Type B pancreatic cell (in vitro differentiated cells): ENCODE measurements around the gene KHDC3L. TPM values are rescaled to one million over a fixed set of nuclear protein-coding genes. Genes with fewer than 3 reads are reported as not detected.
"Not testable (repeated sequence)": the region's sequence is repeated elsewhere in the genome, so short reads cannot be mapped to it uniquely, and the experiment has no call there.

ENCODE experiments used
- DNase-seq: peaks from one replicate; pipeline ENCODE4 v3.0.0; 2021; ENCODE audit warnings: mixed read lengths; ENCODE audit not compliant: unreplicated experiment; ENCODE audit errors: extremely low spot score
- H3K27ac Mint-ChIP-seq: 2 replicates; pipeline ENCODE4 v1.8.0; 2021; ENCODE audit warnings: mild to moderate bottlenecking, mixed read lengths
- H3K27me3 Mint-ChIP-seq: 2 replicates; pipeline ENCODE4 v1.8.0; 2021; ENCODE audit warnings: mixed read lengths
- H3K36me3 Mint-ChIP-seq: 2 replicates; pipeline ENCODE4 v1.8.0; 2021; ENCODE audit warnings: mixed read lengths
- H3K4me1 Mint-ChIP-seq: one replicate; pipeline ENCODE4 v1.8.0; 2021; ENCODE audit warnings: mixed read lengths; ENCODE audit not compliant: unreplicated experiment
- H3K4me3 Mint-ChIP-seq: 2 replicates; pipeline ENCODE4 v1.8.0; 2021; ENCODE audit warnings: mild to moderate bottlenecking, mixed read lengths
- H3K9me3 Mint-ChIP-seq: 2 replicates; pipeline ENCODE4 v1.8.0; 2021; ENCODE audit warnings: mixed read lengths
- total RNA-seq: library from RNA; stranded (reverse); gene quantifications from 2 replicates; pipeline ENCODE4 v1.2.1, GENCODE V29; 2021; ENCODE audit warnings: low replicate concordance
- TF ChIP-seq, protein P1 (sequence below): fragments of 200-600 bp; sonication (generic); conservative IDR thresholded peaks from 2 replicates; pipeline ENCODE4 v1.5.0; 2021; ENCODE audit warnings: antibody characterized with exemption, mild to moderate bottlenecking

KHDC3L gene
- total RNA-seq, 1 donor from 2014 or later: not detected

- Mint-ChIP-seq H3K9me3 (no peaks in the 10 kb centered on the region), H3K27me3 (peaks cover 13% of the 10 kb centered on the region), H3K27ac (no peak overlapping the region), H3K4me1 (no peaks in the 10 kb centered on the region), H3K4me3 (peak overlapping the region; percentile 82), H3K36me3 (no peaks in the 10 kb centered on the region)
- TF ChIP-seq, protein P1, sequence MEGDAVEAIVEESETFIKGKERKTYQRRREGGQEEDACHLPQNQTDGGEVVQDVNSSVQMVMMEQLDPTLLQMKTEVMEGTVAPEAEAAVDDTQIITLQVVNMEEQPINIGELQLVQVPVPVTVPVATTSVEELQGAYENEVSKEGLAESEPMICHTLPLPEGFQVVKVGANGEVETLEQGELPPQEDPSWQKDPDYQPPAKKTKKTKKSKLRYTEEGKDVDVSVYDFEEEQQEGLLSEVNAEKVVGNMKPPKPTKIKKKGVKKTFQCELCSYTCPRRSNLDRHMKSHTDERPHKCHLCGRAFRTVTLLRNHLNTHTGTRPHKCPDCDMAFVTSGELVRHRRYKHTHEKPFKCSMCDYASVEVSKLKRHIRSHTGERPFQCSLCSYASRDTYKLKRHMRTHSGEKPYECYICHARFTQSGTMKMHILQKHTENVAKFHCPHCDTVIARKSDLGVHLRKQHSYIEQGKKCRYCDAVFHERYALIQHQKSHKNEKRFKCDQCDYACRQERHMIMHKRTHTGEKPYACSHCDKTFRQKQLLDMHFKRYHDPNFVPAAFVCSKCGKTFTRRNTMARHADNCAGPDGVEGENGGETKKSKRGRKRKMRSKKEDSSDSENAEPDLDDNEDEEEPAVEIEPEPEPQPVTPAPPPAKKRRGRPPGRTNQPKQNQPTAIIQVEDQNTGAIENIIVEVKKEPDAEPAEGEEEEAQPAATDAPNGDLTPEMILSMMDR: no peak
- no peak for DNase-seq
These were observed 26.0 kb downstream of the KHDC3L start for GRCh38 chr6:73388433-73388799.

GRCh38 chr6:73388800-73389512 lies 26.5 kb downstream of the KHDC3L start:
- Mint-ChIP-seq H3K27ac (peak overlapping the region; percentile 34), H3K27me3 (peaks cover 13% of the 10 kb centered on the region), H3K9me3 (no peaks in the 10 kb centered on the region)

DNA sequence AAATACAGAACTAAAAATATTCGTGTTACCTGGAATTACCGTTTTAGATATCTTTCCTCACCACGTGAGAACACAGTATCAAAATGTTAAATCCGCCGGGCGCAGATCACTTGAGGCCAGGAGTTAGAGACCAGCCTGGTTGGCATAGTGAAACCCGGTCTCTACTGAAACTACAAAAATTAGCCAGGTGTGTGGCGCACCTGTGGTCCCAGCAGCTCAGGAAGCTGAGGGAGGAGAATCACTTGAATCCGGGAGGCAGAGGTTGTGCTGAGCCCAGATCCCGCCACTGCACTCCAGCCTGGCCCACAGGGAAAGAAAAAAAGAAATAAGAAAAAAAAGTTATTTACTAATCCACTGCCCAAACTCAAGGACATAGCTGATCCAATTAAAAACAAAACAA lies 27.4 kb downstream of the KHDC3L start:
- H3K4me3 Mint-ChIP-seq: no peak overlapping the region
- no peaks in the 10 kb centered on the region for H3K9me3 Mint-ChIP-seq
- H3K27ac Mint-ChIP-seq: no peak overlapping the region

More at GRCh38 chr6:73388800-73389512, 26.5 kb downstream of the KHDC3L start:
- DNase-seq: no peak
- no peaks in the 10 kb centered on the region for H3K4me1 Mint-ChIP-seq
- TF ChIP-seq, protein P1: peak; percentile 75
- H3K4me3 Mint-ChIP-seq: peak overlapping the region; percentile 82
- H3K36me3 Mint-ChIP-seq: no peaks in the 10 kb centered on the region

GRCh38 chr6:73391675-73392074 lies 29.2 kb downstream of the KHDC3L start:
- Mint-ChIP-seq H3K9me3 (no peaks in the 10 kb centered on the region), H3K36me3 (no peaks in the 10 kb centered on the region), H3K27ac (no peak overlapping the region), H3K4me3 (no peak overlapping the region), H3K4me1 (no peaks in the 10 kb centered on the region), H3K27me3 (peaks cover 13% of the 10 kb centered on the region)
- TF ChIP-seq, protein P1: no peak
- DNase-seq: no peak

More for the DNA sequence above, 27.4 kb downstream of the KHDC3L start:
- Mint-ChIP-seq H3K4me1 (no peaks in the 10 kb centered on the region), H3K36me3 (no peaks in the 10 kb centered on the region), H3K27me3 (peaks cover 13% of the 10 kb centered on the region)
- DNase-seq: no peak
- TF ChIP-seq, protein P1: no peak

DNA sequence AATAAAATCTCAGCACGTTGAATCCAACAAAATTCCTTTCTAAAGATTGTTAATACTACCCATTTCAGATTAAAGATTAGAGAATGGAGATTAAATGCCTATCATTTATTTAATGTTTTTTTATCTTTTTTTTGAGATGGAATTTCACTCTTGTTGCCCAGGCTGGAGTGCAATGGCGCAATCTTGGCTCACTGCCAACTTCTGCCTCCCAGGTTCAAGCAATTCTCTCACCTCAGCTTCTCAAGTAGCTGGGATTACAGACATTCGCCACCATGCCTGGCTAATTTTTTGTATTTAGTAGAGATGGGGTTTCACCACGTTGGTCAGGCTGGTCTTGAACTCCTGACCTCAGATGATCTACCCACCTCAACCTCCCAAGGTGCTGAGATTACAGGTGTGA lies 29.7 kb downstream of the KHDC3L start:
- H3K27ac Mint-ChIP-seq, H3K9me3 Mint-ChIP-seq, H3K36me3 Mint-ChIP-seq, DNase-seq, H3K4me1 Mint-ChIP-seq, H3K4me3 Mint-ChIP-seq: not testable (repeated sequence)
- H3K27me3 Mint-ChIP-seq: peaks cover 13% of the 10 kb centered on the region

- Mint-ChIP-seq H3K4me1 (no peaks in the 10 kb centered on the region), H3K9me3 (no peaks in the 10 kb centered on the region), H3K36me3 (no peaks in the 10 kb centered on the region), H3K27ac (no peak overlapping the region), H3K4me3 (no peak overlapping the region), H3K27me3 (peaks cover 8% of the 10 kb centered on the region)
- TF ChIP-seq, protein P1: no peak
- no peak for DNase-seq
These were observed 30.8 kb downstream of the KHDC3L start for GRCh38 chr6:73393278-73393677.
